Activated B cell treated with CpG ODN at 0.5 μM for 24 hours (primary cell): ENCODE data around the gene RAPGEF1. TPM values are rescaled to one million over a fixed set of nuclear protein-coding genes. Genes with fewer than 3 reads are reported as not detected.

Source experiments
- ATAC-seq: fragments of 200-7000 bp; cut with Tn5 transposase; one replicate; pipeline ENCODE4 v1.10.0; 2021; ENCODE audit warnings: low read depth, mild to moderate bottlenecking, moderate library complexity
- CTCF ChIA-PET: fragments of 350-600 bp; sonication (Branson Sonifier 250); formaldehyde crosslinking; loops from one replicate; lab custom pipeline; 2021; ENCODE audit warnings: antibody characterized with exemption; lab: Charles Lee
- POLR2A ChIA-PET: fragments of 350-600 bp; sonication (Branson Sonifier 250); formaldehyde crosslinking; loops from one replicate; lab custom pipeline; 2021; ENCODE audit warnings: antibody characterized with exemption; lab: Charles Lee
- DNase-seq: peaks from one replicate; pipeline ENCODE4 v3.0.0; 2022
- H3K27ac Mint-ChIP-seq: one replicate; pipeline ENCODE4 v1.8.0; 2020; ENCODE audit warnings: mixed read lengths
- H3K27me3 Mint-ChIP-seq: one replicate; pipeline ENCODE4 v1.8.0; 2021; ENCODE audit warnings: mixed read lengths
- H3K36me3 Mint-ChIP-seq: one replicate; pipeline ENCODE4 v1.8.0; 2021; ENCODE audit warnings: low read depth, mixed read lengths
- H3K4me1 Mint-ChIP-seq: one replicate; pipeline ENCODE4 v1.8.0; 2021; ENCODE audit warnings: mixed read lengths
- H3K4me3 Mint-ChIP-seq: one replicate; pipeline ENCODE4 v1.8.0; 2020; ENCODE audit warnings: mild to moderate bottlenecking, mixed read lengths
- H3K9me3 Mint-ChIP-seq: one replicate; pipeline ENCODE4 v1.8.0; 2020; ENCODE audit warnings: mixed read lengths
- intact Hi-C: fragments of 100-400 bp; cut with micrococcal nuclease; formaldehyde crosslinking; loops from one replicate; pipeline ENCODE4 v1.15.1; 2024
- total RNA-seq: library from RNA; stranded (reverse); gene quantifications from 2 replicates; pipeline ENCODE4 v1.2.3, GENCODE V29; 2022
- TF ChIP-seq, protein P1 (sequence below): fragments of 200-600 bp; IDR thresholded peaks from one replicate; pipeline ENCODE4 v1.8.0; 2022; ENCODE audit warnings: antibody characterized with exemption, mild to moderate bottlenecking

RAPGEF1 gene
- total RNA-seq, 1 donor from 2014 or later: 318 TPM

DNA sequence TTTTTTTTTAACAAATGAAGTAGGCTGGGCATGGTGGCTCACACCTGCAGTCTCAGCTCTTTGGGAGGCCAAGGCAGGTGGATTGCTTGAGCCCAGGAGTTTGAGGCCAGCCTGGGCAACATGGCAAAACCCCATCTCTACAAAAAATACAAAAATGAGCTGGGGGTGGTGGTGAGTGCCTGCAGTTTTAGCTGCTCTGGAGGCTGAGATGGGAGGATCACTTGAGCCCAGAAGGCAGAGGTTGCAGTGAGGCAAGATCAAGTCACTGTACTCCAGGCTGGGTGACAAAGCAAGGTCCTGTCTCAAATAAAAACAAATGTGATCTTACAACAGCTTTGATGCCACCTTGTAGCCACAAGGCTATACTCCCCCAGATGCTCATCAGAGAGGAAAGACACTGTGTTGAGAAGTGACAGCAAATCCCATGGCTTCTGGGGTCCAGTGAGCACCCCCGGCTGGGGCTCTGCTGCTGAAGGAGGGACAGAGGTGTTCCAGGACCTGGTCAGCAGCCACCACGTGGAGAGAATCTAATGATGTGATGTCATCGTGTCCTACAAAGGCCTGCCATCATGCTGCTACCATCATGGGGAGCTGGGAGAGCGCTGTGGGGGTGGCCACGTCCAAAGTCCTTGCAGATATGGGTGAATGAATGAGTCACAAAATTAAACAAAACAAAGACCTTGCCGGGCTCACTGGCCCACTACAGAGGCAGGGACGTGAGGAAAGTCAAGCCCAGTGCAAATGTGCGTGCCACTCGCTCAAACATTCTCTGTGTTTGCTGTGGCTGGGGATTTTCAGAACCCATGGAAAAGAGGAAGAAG lies 133.9 kb downstream of the RAPGEF1 start:
- TF ChIP-seq, protein P1, sequence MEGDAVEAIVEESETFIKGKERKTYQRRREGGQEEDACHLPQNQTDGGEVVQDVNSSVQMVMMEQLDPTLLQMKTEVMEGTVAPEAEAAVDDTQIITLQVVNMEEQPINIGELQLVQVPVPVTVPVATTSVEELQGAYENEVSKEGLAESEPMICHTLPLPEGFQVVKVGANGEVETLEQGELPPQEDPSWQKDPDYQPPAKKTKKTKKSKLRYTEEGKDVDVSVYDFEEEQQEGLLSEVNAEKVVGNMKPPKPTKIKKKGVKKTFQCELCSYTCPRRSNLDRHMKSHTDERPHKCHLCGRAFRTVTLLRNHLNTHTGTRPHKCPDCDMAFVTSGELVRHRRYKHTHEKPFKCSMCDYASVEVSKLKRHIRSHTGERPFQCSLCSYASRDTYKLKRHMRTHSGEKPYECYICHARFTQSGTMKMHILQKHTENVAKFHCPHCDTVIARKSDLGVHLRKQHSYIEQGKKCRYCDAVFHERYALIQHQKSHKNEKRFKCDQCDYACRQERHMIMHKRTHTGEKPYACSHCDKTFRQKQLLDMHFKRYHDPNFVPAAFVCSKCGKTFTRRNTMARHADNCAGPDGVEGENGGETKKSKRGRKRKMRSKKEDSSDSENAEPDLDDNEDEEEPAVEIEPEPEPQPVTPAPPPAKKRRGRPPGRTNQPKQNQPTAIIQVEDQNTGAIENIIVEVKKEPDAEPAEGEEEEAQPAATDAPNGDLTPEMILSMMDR: no peak
- ChIA-PET POLR2A (interaction anchor here (0.7 to 1.2 kb wide), 3 partner anchors 22 to 131 kb away, joined by 3 to 4 read pairs (median 3); no protein-coding TSS in a partner anchor), CTCF (interaction anchor here (0.9 to 1.1 kb wide), 2 partner anchors 51 to 135 kb away, joined by 3 read pairs; no protein-coding TSS in a partner anchor)
- H3K4me3 Mint-ChIP-seq: no peak overlapping the region
- H3K36me3 Mint-ChIP-seq: peaks cover 97% of the 10 kb centered on the region
- no peak for ATAC-seq
- no peaks in the 10 kb centered on the region for H3K4me1 Mint-ChIP-seq
- no peaks in the 10 kb centered on the region for H3K27me3 Mint-ChIP-seq
- DNase-seq: no peak
- no peak overlapping the region for H3K27ac Mint-ChIP-seq
- intact Hi-C loops: no loop called here
- no peaks in the 10 kb centered on the region for H3K9me3 Mint-ChIP-seq

DNA sequence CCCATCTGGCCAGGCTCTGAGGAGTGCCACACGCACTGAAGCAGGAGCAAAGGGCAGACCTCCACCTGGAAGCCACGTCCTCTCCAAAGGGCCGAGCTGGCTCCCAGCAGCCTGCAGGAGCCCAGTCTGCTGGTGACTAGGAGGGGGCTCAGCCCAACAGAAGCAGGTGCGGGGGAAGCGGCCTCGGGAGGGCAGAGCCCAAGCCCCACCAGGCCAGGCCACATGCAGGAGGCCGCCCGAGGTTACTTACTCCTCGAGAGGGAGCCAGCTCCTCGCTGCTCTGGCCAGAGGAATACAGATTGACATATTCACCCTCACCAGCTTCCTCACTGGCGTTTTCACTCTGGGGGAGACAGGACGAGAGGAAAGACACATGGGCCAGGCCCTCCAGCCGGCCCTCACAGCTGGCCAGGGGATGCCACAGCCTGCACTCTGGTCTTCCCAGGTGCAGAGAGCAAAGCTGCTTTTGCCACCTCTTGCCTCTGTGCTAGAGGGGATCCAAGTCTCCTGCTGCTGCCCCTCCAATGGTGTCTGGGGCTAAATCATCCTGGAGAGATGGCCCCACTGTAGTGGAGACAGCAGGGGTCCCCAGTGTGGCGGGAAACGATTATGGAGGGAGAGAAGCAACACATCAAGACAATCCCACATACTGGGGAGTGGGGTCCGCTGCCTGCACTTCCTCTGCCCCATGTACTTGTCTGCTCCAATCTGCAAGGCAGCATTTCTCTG lies 136.0 kb downstream of the RAPGEF1 start:
- Mint-ChIP-seq H3K27me3 (no peaks in the 10 kb centered on the region), H3K9me3 (no peaks in the 10 kb centered on the region), H3K4me3 (no peak overlapping the region), H3K4me1 (no peaks in the 10 kb centered on the region), H3K27ac (no peak overlapping the region), H3K36me3 (peaks cover 95% of the 10 kb centered on the region)
- intact Hi-C loops: no loop called here
- no peak for DNase-seq
- POLR2A ChIA-PET: interaction anchor here (0.8 kb wide), 1 partner anchor 21 kb away, joined by 3 read pairs; no protein-coding TSS in a partner anchor
- TF ChIP-seq, protein P1: no peak
- no peak for ATAC-seq
- CTCF ChIA-PET: interaction anchor here (1.0 kb wide), 1 partner anchor 12 kb away, joined by 5 read pairs; no protein-coding TSS in a partner anchor

GRCh38 chr9:131603199-131603598 lies 136.7 kb downstream of the RAPGEF1 start:
- ATAC-seq (no peak), DNase-seq (no peak)
- H3K4me1 Mint-ChIP-seq: no peaks in the 10 kb centered on the region
- POLR2A ChIA-PET: interaction anchor here (0.8 kb wide), 2 partner anchors 22 to 141 kb away, joined by 3 read pairs; no protein-coding TSS in a partner anchor
- no peak overlapping the region for H3K27ac Mint-ChIP-seq
- H3K36me3 Mint-ChIP-seq: peaks cover 93% of the 10 kb centered on the region
- TF ChIP-seq, protein P1: no peak
- H3K4me3 Mint-ChIP-seq: no peak overlapping the region
- no peaks in the 10 kb centered on the region for H3K9me3 Mint-ChIP-seq
- CTCF ChIA-PET: no interaction called here
- no peaks in the 10 kb centered on the region for H3K27me3 Mint-ChIP-seq
- intact Hi-C loops: no loop called here

DNA sequence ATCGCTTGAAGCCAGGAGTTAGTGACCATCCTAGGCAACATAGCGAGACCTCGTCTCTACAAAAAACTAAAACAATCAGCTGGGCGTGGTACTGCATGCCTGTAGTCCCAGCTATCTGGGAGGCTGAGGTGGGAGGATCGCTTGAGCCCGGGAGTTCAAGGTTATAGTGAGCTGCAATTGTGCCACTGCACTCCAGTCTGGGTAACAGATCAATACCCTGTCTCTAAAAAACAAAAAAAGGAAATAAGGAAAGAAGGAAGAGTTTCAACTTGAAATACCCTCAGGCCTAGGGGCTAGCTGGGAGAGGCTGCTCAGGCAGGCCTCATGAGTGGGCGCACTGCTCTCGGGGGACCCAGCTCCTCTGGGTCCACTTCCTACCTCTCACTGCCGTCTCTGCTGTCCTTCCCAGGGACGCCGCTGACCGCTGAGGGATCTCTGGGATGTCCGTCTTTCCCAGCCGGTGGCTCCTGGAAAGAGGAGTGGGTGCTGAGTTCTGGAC lies 138.1 kb downstream of the RAPGEF1 start:
- TF ChIP-seq, protein P1: no peak
- CTCF ChIA-PET: interaction anchor here (1.1 kb wide), 2 partner anchors 138 to 143 kb away, joined by 5 to 6 read pairs; partner anchors contain the start of gene RAPGEF1
- peaks cover 93% of the 10 kb centered on the region for H3K36me3 Mint-ChIP-seq
- H3K27me3 Mint-ChIP-seq: no peaks in the 10 kb centered on the region
- H3K4me3 Mint-ChIP-seq: peak overlapping the region; percentile 7
- no peaks in the 10 kb centered on the region for H3K4me1 Mint-ChIP-seq
- H3K27ac Mint-ChIP-seq: peak overlapping the region; percentile 31
- POLR2A ChIA-PET: interaction anchor here (0.6 to 1.9 kb wide), 2 partner anchors 139 to 767 kb away, joined by 3 to 5 read pairs; partner anchors contain the start of gene RAPGEF1
- no peaks in the 10 kb centered on the region for H3K9me3 Mint-ChIP-seq
- ATAC-seq: no peak
- intact Hi-C loops: no loop called here
- no peak for DNase-seq
